ENCODE results near the gene STUB1. TPM values are rescaled to one million over a fixed set of nuclear protein-coding genes. Genes with fewer than 3 reads are reported as not detected.
A peak's percentile ranks its signal among the peaks of the same experiment; 100 is the strongest.

Gene STUB1
- total and polyA plus RNA-seq, 4 donors, result 32.4 to 74.4 (median 50.2) TPM

GRCh38 chr16:727291-727977 is 47.2 kb downstream of the STUB1 start:
- TF ChIP-seq, protein P1, sequence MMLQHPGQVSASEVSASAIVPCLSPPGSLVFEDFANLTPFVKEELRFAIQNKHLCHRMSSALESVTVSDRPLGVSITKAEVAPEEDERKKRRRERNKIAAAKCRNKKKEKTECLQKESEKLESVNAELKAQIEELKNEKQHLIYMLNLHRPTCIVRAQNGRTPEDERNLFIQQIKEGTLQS (IDR thresholded peaks at IDR 0.05), result no peak
- TF ChIP-seq REST (IDR thresholded peaks at IDR 0.05), result no peak
- TF ChIP-seq FOXA1 (IDR thresholded peaks at IDR 0.05), result no peak
- TF ChIP-seq, protein P2, sequence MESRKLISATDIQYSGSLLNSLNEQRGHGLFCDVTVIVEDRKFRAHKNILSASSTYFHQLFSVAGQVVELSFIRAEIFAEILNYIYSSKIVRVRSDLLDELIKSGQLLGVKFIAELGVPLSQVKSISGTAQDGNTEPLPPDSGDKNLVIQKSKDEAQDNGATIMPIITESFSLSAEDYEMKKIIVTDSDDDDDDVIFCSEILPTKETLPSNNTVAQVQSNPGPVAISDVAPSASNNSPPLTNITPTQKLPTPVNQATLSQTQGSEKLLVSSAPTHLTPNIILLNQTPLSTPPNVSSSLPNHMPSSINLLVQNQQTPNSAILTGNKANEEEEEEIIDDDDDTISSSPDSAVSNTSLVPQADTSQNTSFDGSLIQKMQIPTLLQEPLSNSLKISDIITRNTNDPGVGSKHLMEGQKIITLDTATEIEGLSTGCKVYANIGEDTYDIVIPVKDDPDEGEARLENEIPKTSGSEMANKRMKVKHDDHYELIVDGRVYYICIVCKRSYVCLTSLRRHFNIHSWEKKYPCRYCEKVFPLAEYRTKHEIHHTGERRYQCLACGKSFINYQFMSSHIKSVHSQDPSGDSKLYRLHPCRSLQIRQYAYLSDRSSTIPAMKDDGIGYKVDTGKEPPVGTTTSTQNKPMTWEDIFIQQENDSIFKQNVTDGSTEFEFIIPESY (IDR thresholded peaks at IDR 0.05), result no peak
- TF ChIP-seq CTCF (IDR thresholded peaks at IDR 0.05; ENCODE audit: low read depth, low read length, missing input control), result no peak
- no peak for TF ChIP-seq SP1 (IDR thresholded peaks at IDR 0.05)
- no peak for TF ChIP-seq YY1 (IDR thresholded peaks at IDR 0.05)
- TF ChIP-seq HNF4G (IDR thresholded peaks at IDR 0.05), result no peak
- 2% methylated on average over 61 of the region's 61 CpGs for WGBS
- H3K27me3 ChIP-seq (ENCODE audit: control insufficient read depth in 4 of 4, insufficient read depth in 4 of 4, low read length in 3 of 4), result peaks cover 0 to 2% (median 0%) of the 10 kb centered on the region in 4 donors
- peak overlapping the region in 2 of 3 donors; percentile 23 to 43 for H3K4me3 ChIP-seq (ENCODE audit: low read depth in 1 of 3, low read length in 3 of 3)
- DNase-seq (ENCODE audit: low spot score), result no peak
- no peak overlapping the region for H3K27ac ChIP-seq (ENCODE audit: low read depth in 1 of 2, low read length in 2 of 2)
- H3K9ac ChIP-seq (ENCODE audit: low read depth in 1 of 2, low read length in 2 of 2), result no peak overlapping the region
- H3K36me3 ChIP-seq (ENCODE audit: control insufficient read depth in 4 of 4, insufficient read depth in 3 of 4, low read depth in 1 of 4, low read length in 3 of 4), result peaks cover 0 to 8% (median 0%) of the 10 kb centered on the region in 4 donors
- peaks cover 8 to 19% (median 14%) of the 10 kb centered on the region in 4 donors for H3K4me1 ChIP-seq (ENCODE audit: control insufficient read depth in 4 of 4, insufficient read depth in 4 of 4, low read length in 3 of 4)
- no peaks in the 10 kb centered on the region for H3K9me3 ChIP-seq (ENCODE audit: control insufficient read depth in 4 of 4, low read length in 3 of 4)

- Histone ChIP-seq H3K9me3 (ENCODE audit: control insufficient read depth in 4 of 4, low read length in 3 of 4) (no peaks in the 10 kb centered on the region), H3K4me1 (ENCODE audit: control insufficient read depth in 4 of 4, insufficient read depth in 4 of 4, low read length in 3 of 4) (peaks cover 8 to 19% (median 14%) of the 10 kb centered on the region in 4 donors), H3K4me3 (ENCODE audit: low read depth in 1 of 3, low read length in 3 of 3) (peak overlapping the region in 1 of 3 donors; percentile 43), H3K36me3 (ENCODE audit: control insufficient read depth in 4 of 4, insufficient read depth in 3 of 4, low read depth in 1 of 4, low read length in 3 of 4) (peaks cover 0 to 14% (median 2%) of the 10 kb centered on the region in 4 donors), H3K9ac (ENCODE audit: low read depth in 1 of 2, low read length in 2 of 2) (no peak overlapping the region), H3K27ac (ENCODE audit: low read depth in 1 of 2, low read length in 2 of 2) (no peak overlapping the region), H3K27me3 (ENCODE audit: control insufficient read depth in 4 of 4, insufficient read depth in 4 of 4, low read length in 3 of 4) (peaks cover 0 to 2% (median 0%) of the 10 kb centered on the region in 4 donors)
- peak; percentile 69 for DNase-seq (ENCODE audit: low spot score)
- no peak for TF ChIP-seq YY1 (IDR thresholded peaks at IDR 0.05)
- no peak for TF ChIP-seq JUND (IDR thresholded peaks at IDR 0.05)
- TF ChIP-seq, protein P2 (IDR thresholded peaks at IDR 0.05), result no peak
- TF ChIP-seq FOXA2 (IDR thresholded peaks at IDR 0.05), result no peak
- no peak for TF ChIP-seq RXRA (IDR thresholded peaks at IDR 0.05)
- WGBS, result 2% methylated on average over 80 of the region's 80 CpGs
Observed at GRCh38 chr16:728131-728889, 48.1 kb downstream of the STUB1 start.

Measured in liver (tissue), 9 donors.